Endothelial cell of umbilical vein (primary cell): ENCODE measurements around the gene C7. TPM values are rescaled to one million over a fixed set of nuclear protein-coding genes. Genes with fewer than 3 reads are reported as not detected.

ENCODE experiments used
- BruUV-seq: library from RNA; stranded (reverse); fragments of 400-500 nt; replicated peaks from 2 replicates; lab custom pipeline; 2021; lab: Mats Ljungman, UMichigan
- CTCF ChIA-PET: fragments of 300-600, 350-600 bp; sonication (Branson Sonifier 250); formaldehyde crosslinking; loops from one replicate; lab custom pipeline; 2021; ENCODE audit warnings: antibody characterized with exemption, inconsistent platforms; lab: Charles Lee
- POLR2A ChIA-PET: fragments of 300-600, 350-600 bp; sonication (Branson Sonifier 250); formaldehyde crosslinking; loops from one replicate; lab custom pipeline; 2021; ENCODE audit warnings: antibody characterized with exemption, inconsistent platforms; lab: Charles Lee
- DNase-seq: peaks from one replicate; pipeline ENCODE4 v3.0.0-alpha.2; 2011; ENCODE audit warnings: low read depth, low spot score
- FAIRE-seq: peaks from 2 replicates; lab custom pipeline; 2011; peaks lifted over from hg19 to GRCh38; lab: Jason Lieb, UNC
- H2AFZ ChIP-seq: 2 replicates; pipeline ENCODE4 v1.6.0; 2012; ENCODE audit warnings: low read depth, low read length, control low read depth, inconsistent platforms
- H3K27ac ChIP-seq: 2 replicates; pipeline ENCODE4 v1.5.1; 2011; ENCODE audit warnings: low read depth, mild to moderate bottlenecking, control low read depth, low read length, moderate library complexity; ENCODE audit not compliant: insufficient read depth
- H3K27me3 ChIP-seq, 2 experiments: 2 replicates each; pipeline versions ENCODE4 v1.6.0 to v1.6.1; 2011; ENCODE audit warnings: low read length in 2 of 2, mixed read lengths in 1 of 2; ENCODE audit not compliant: control insufficient read depth in 2 of 2, insufficient read depth in 2 of 2
- H3K36me3 ChIP-seq, 2 experiments: 2 replicates in 1 of 2; 3 replicates in 1 of 2; pipeline ENCODE4 v1.5.1; 2011; ENCODE audit warnings: low read length in 2 of 2, mild to moderate bottlenecking in 1 of 2, moderate library complexity in 1 of 2; ENCODE audit not compliant: control insufficient read depth in 2 of 2, insufficient read depth in 2 of 2; ENCODE audit errors: extremely low read depth in 1 of 2
- H3K4me1 ChIP-seq: 3 replicates; pipeline ENCODE4 v1.5.1; 2011; ENCODE audit warnings: mild to moderate bottlenecking, low read length; ENCODE audit not compliant: control insufficient read depth, insufficient read depth; ENCODE audit errors: extremely low read depth
- H3K4me2 ChIP-seq: 2 replicates; pipeline ENCODE4 v1.6.1; 2011; ENCODE audit warnings: low read length, control low read depth, mixed read lengths; ENCODE audit not compliant: insufficient read depth
- H3K4me3 ChIP-seq, 3 experiments: fragments of 200-600 bp in 1 of 3; sonication (generic), shearing (Covaris generic) in 1 of 3; replicated peaks in 1 of 3; 2 replicates each; pipeline ENCODE4 v1.5.1; 2011 to 2016; ENCODE audit warnings: control low read depth in 3 of 3, low read length in 3 of 3, mild to moderate bottlenecking in 2 of 3, inconsistent platforms in 1 of 3, low read depth in 1 of 3, moderate library complexity in 1 of 3; ENCODE audit not compliant: insufficient read depth in 1 of 3
- H3K79me2 ChIP-seq: 2 replicates; pipeline ENCODE4 v1.6.0; 2012; ENCODE audit warnings: low read length, inconsistent platforms; ENCODE audit not compliant: control insufficient read depth, insufficient read depth
- H3K9ac ChIP-seq: replicated peaks from 2 replicates; pipeline ENCODE3; 2011; ENCODE audit warnings: low read length, control low read depth; ENCODE audit not compliant: insufficient read depth; ENCODE audit errors: extremely low read depth
- H3K9me1 ChIP-seq: replicated peaks from 3 replicates; pipeline ENCODE4 v1.6.0; 2011; ENCODE audit warnings: mild to moderate bottlenecking, low read length; ENCODE audit not compliant: control insufficient read depth, insufficient read depth; ENCODE audit errors: extremely low read depth
- H3K9me3 ChIP-seq: replicated peaks from 2 replicates; pipeline ENCODE4 v1.5.1; 2012; ENCODE audit warnings: low read length, inconsistent platforms; ENCODE audit not compliant: control insufficient read depth, insufficient read depth
- H4K20me1 ChIP-seq: replicated peaks from 2 replicates; pipeline ENCODE3; 2011; ENCODE audit warnings: mild to moderate bottlenecking, low read length; ENCODE audit not compliant: control insufficient read depth, insufficient read depth; ENCODE audit errors: extremely low read depth
- CTCF ChIP-seq, 2 donors: IDR thresholded peaks; 1 replicate in 1 of 2; 2 replicates in 1 of 2; pipeline ENCODE4 v1.5.1; 2011; ENCODE audit warnings: low read length in 2 of 2, mild to moderate bottlenecking in 2 of 2, moderate library complexity in 2 of 2, control low read depth in 1 of 2, inconsistent platforms in 1 of 2, low read depth in 1 of 2; ENCODE audit not compliant: insufficient read depth in 1 of 2; ENCODE audit errors: extremely low read depth in 1 of 2
- EZH2 ChIP-seq: IDR thresholded peaks from 2 replicates; pipeline ENCODE4 v1.6.1; 2012; ENCODE audit warnings: borderline replicate concordance, low read depth, mild to moderate bottlenecking, moderate library complexity, low read length, inconsistent platforms; ENCODE audit not compliant: severe bottlenecking
- FOS ChIP-seq: IDR thresholded peaks from 2 replicates; pipeline ENCODE4 v1.6.1; 2011; ENCODE audit warnings: mild to moderate bottlenecking, low read length, moderate library complexity, borderline replicate concordance; ENCODE audit not compliant: insufficient read depth
- GATA2 ChIP-seq: IDR thresholded peaks from 2 replicates; pipeline ENCODE4 v1.7.0; 2011; ENCODE audit warnings: low read depth, mild to moderate bottlenecking, moderate library complexity, mixed read lengths, low read length; ENCODE audit not compliant: insufficient read length, insufficient read depth
- JUN ChIP-seq: IDR thresholded peaks from 2 replicates; pipeline ENCODE4 v1.6.1; 2011; ENCODE audit warnings: borderline replicate concordance, low read depth; ENCODE audit not compliant: insufficient read length, insufficient read depth
- MYC ChIP-seq: IDR thresholded peaks from one replicate; pipeline ENCODE4 v1.6.1; 2011; ENCODE audit warnings: mild to moderate bottlenecking, low read depth, low read length
- POLR2A ChIP-seq: IDR thresholded peaks from 2 replicates; pipeline ENCODE4 v1.6.1; 2012; ENCODE audit warnings: low read depth, mild to moderate bottlenecking, control low read depth, low read length
- POLR2AphosphoS5 ChIP-seq: IDR thresholded peaks from 2 replicates; pipeline ENCODE4 v1.6.1; 2012; ENCODE audit warnings: low read depth, mild to moderate bottlenecking, control low read depth, low read length, moderate library complexity; ENCODE audit not compliant: insufficient read depth
- dilution Hi-C: fragments of 300-500 bp; cut with MboI; formaldehyde crosslinking; loops from one replicate; pipeline ENCODE4 v1.15.0; 2019; ENCODE audit warnings: low sequenced_read_pairs; ENCODE audit not compliant: extremely low pct_ligation_motif_present
- intact Hi-C: fragments of 100-400 bp; cut with micrococcal nuclease; formaldehyde crosslinking; loops from one replicate; pipeline ENCODE4 v1.10.0; 2022
- polyA plus RNA-seq, 4 experiments: library from polyadenylated mRNA; depleted of rRNA in 3 of 4; stranded (reverse) in 3 of 4; unstranded in 1 of 4; fragments of >200 nt; gene quantifications; 2 replicates each; pipeline versions ENCODE4 v1.2.1 to v1.2.3, GENCODE V29; 2011 to 2012; ENCODE audit warnings: missing spikeins in 1 of 4
- total RNA-seq: library from RNA; stranded (reverse); gene quantifications from 2 replicates; pipeline ENCODE4 v1.2.3, GENCODE V29; 2021
- TF ChIP-seq, protein P1 (sequence below): IDR thresholded peaks from 2 replicates; pipeline ENCODE4 v1.6.1; 2011; ENCODE audit not compliant: insufficient read depth, insufficient read length

C7 gene
- total and polyA plus RNA-seq, 2 donors (not counting 3 experiments of a cell fraction or from before 2014, with no cell fraction given): 0.08 to 0.29 TPM

DNA sequence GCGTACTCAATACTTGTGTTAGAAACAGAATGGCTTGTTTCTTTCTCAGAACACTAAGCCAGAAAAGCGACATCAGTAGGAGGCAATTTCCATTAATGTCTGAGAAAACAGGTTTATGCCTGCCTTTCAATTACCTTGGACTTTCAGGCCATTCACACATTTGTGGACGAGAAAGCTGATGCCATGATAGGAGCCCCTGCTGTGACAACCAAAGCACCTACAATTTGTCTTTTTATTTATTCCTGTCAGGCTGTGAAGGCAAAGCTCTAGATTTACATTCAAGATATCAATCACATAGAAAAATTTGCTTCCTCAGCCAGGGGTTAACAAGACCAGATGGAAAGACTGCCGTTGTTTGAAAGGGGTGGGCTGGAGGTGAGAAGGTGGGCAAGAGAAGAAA lies 76.2 kb downstream of the C7 start:
- H3K79me2 ChIP-seq: no peaks in the 10 kb centered on the region
- dilution Hi-C loops (no loop called here), intact Hi-C loops (no loop called here)
- no peak overlapping the region for H3K9ac ChIP-seq
- FAIRE-seq: no peak
- ChIA-PET POLR2A (no interaction called here), CTCF (no interaction called here)
- no peaks in the 10 kb centered on the region for H3K9me3 ChIP-seq
- H3K4me1 ChIP-seq: no peaks in the 10 kb centered on the region
- H3K27me3 ChIP-seq: no peaks in the 10 kb centered on the region
- no peaks in the 10 kb centered on the region for H3K9me1 ChIP-seq
- no TSS peak for BruUV-seq
- no peak for TF ChIP-seq GATA2
- no peak for TF ChIP-seq FOS
- no peak for TF ChIP-seq JUN
- TF ChIP-seq, protein P1, sequence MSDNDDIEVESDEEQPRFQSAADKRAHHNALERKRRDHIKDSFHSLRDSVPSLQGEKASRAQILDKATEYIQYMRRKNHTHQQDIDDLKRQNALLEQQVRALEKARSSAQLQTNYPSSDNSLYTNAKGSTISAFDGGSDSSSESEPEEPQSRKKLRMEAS: no peak
- TF ChIP-seq CTCF (IDR thresholded peaks at IDR 0.05; ENCODE audit: extremely low read depth in 1 of 2, insufficient read depth in 1 of 2, low read depth in 1 of 2, low read length in 2 of 2): no peak
- no peak for TF ChIP-seq POLR2A
- no peak for TF ChIP-seq MYC
- no peak for TF ChIP-seq EZH2
- TF ChIP-seq POLR2AphosphoS5: no peak
- H4K20me1 ChIP-seq: no peaks in the 10 kb centered on the region
- no peak overlapping the region for H3K27ac ChIP-seq
- no peak overlapping the region for H3K4me2 ChIP-seq
- H2AFZ ChIP-seq: no peak overlapping the region
- no peak overlapping the region for H3K4me3 ChIP-seq
- no peaks in the 10 kb centered on the region for H3K36me3 ChIP-seq
- DNase-seq: no peak
